Measurements from ENCODE around the gene ALCAM.

ALCAM gene

DNA sequence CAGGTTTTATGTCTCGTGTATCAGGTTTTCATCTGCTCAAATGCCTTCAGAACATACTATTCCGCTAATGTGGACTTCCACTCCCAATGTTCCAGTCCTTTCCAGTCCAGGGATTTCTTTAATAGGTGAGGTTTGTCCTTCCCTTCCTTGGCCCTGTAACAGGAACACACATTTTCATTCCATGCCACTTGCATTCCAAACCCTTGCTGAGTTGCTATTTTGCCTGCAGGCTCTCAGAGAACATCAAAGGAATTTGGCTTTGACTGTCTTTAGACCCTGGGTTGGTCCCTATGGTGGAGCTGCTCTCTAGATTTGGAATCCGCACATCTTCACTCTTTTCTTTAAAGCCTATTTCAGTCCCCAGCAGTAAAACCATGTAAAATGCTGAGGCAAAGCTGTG is 12.3 kb upstream of the ALCAM start:
- ChIA-PET POLR2A (ENCODE audit: low non-redundant PET) (no interaction called here), CTCF (no interaction called here)
- H3K27ac ChIP-seq = no peak overlapping the region
- DNase-seq (ENCODE audit: low spot score) = no peak
- TF ChIP-seq, protein P1, sequence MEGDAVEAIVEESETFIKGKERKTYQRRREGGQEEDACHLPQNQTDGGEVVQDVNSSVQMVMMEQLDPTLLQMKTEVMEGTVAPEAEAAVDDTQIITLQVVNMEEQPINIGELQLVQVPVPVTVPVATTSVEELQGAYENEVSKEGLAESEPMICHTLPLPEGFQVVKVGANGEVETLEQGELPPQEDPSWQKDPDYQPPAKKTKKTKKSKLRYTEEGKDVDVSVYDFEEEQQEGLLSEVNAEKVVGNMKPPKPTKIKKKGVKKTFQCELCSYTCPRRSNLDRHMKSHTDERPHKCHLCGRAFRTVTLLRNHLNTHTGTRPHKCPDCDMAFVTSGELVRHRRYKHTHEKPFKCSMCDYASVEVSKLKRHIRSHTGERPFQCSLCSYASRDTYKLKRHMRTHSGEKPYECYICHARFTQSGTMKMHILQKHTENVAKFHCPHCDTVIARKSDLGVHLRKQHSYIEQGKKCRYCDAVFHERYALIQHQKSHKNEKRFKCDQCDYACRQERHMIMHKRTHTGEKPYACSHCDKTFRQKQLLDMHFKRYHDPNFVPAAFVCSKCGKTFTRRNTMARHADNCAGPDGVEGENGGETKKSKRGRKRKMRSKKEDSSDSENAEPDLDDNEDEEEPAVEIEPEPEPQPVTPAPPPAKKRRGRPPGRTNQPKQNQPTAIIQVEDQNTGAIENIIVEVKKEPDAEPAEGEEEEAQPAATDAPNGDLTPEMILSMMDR (conservative IDR thresholded peaks at IDR 0.05; ENCODE audit: low read depth) = no peak

- ChIA-PET POLR2A (ENCODE audit: low non-redundant PET) (no interaction called here), CTCF (no interaction called here)
- TF ChIP-seq, protein P1 (conservative IDR thresholded peaks at IDR 0.05; ENCODE audit: low read depth) = no peak
- H3K27ac ChIP-seq = no peak overlapping the region
- DNase-seq (ENCODE audit: low spot score) = peak; percentile 17
Measured at GRCh38 chr3:105355408-105356061, 11.2 kb upstream of the ALCAM start.

DNA sequence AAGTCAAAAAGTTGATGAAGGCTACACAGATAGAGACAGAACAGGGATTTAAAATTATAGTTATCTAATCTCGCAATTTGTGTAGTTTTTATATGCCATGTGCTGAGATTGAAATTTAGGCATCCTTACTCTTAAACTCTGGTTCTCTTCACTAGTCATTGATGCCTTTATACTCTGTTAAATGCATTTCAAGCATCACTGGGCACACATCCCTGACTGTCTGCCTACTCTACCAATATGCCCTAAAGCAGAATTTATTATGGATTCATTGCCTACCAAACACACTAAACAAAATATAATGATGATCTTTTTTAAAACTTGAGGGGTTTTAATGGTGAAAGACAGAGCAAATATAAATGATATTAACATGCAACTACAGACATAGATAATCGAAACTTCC is 10.3 kb upstream of the ALCAM start:
- DNase-seq (ENCODE audit: low spot score) = no peak

GRCh38 chr3:105356988-105357387 is 9.7 kb upstream of the ALCAM start:
- ChIA-PET CTCF (no interaction called here), POLR2A (ENCODE audit: low non-redundant PET) (no interaction called here)
- no peak for DNase-seq (ENCODE audit: low spot score)
- H3K27ac ChIP-seq = no peak overlapping the region
- TF ChIP-seq, protein P1 (conservative IDR thresholded peaks at IDR 0.05; ENCODE audit: low read depth) = no peak

More for the DNA sequence above, 10.3 kb upstream of the ALCAM start:
- TF ChIP-seq, protein P1 (conservative IDR thresholded peaks at IDR 0.05; ENCODE audit: low read depth) = no peak
- no peak overlapping the region for H3K27ac ChIP-seq
- ChIA-PET CTCF (no interaction called here), POLR2A (ENCODE audit: low non-redundant PET) (no interaction called here)

DNA sequence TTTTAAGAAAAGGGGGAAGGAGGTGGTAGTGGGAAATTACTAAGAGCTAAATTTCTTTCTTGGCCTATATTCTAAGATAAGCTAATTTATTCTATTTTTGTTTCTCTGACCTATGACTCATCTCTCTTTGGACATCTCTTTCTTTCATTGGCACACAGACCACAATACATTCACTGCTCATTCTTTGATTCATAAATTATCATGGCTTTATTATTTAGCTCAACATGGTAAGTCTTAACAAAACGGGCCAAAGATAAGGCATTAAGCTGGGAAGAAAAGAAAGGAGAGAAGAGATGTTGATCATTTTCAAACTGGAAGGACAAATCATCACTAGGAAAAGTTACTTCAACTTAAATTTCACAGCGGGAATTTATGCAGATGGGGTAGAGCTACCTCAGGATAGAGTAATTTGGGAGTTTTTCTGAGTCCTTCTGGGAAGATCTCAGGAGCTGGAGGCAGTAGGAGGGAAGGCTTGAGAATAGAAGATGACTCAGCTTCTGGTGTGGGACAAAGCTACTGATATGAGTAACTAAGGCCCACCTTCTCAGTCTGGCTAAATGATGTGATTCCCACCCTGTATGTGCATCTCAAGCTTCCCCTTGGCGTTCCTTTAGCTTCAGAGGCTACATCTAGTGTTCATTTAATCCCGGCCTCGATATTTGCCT is 7.5 kb upstream of the ALCAM start:
- DNase-seq (ENCODE audit: low spot score) = peak; percentile 9
- TF ChIP-seq, protein P1 (conservative IDR thresholded peaks at IDR 0.05; ENCODE audit: low read depth) = no peak
- no peak overlapping the region for H3K27ac ChIP-seq
- CTCF ChIA-PET = interaction anchor here (0.6 kb wide), 1 partner anchor 763 kb away, joined by 3 read pairs; no protein-coding TSS in a partner anchor
- POLR2A ChIA-PET (ENCODE audit: low non-redundant PET) = no interaction called here

DNA sequence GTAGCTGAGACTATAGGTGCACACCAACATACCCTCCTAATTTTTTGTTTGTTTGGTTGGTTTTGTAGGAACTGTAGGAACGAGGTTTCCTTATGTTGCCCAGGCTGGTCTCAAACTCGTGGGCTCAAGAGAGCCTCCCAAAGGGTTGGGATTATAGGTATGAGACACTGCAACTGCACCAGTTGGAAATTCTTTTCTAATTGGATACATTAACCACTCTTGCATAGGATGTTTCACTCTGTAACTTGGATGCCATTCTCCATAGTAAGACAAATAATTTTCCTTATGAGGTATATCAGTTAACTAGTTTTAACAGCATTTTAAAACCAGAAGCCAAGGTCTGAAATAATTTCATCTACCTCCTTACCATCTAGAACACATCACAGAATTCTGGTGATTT is 6.7 kb upstream of the ALCAM start:
- no peak for DNase-seq (ENCODE audit: low spot score)
- CTCF ChIA-PET = no interaction called here
- TF ChIP-seq, protein P1 (conservative IDR thresholded peaks at IDR 0.05; ENCODE audit: low read depth) = no peak
- no peak overlapping the region for H3K27ac ChIP-seq
- POLR2A ChIA-PET (ENCODE audit: low non-redundant PET) = no interaction called here

Measured in RWPE1 (cell line).